MM.1S (cell line): ENCODE data around the gene MKNK1.

Experiments used
- EZH2 ChIP-seq: fragments of 300-600 bp; sonication (generic); optimal IDR thresholded peaks from 2 replicates; pipeline ENCODE3; 2017; ENCODE audit warnings: low read depth, mild to moderate bottlenecking, antibody characterized with exemption, low read length, mixed read lengths
- TF ChIP-seq, protein P1 (sequence below): fragments of 300-600 bp; sonication (generic); IDR thresholded peaks from 2 replicates; pipeline ENCODE4 v1.5.1; 2016; ENCODE audit warnings: antibody characterized with exemption, low read length, mixed read lengths

DNA sequence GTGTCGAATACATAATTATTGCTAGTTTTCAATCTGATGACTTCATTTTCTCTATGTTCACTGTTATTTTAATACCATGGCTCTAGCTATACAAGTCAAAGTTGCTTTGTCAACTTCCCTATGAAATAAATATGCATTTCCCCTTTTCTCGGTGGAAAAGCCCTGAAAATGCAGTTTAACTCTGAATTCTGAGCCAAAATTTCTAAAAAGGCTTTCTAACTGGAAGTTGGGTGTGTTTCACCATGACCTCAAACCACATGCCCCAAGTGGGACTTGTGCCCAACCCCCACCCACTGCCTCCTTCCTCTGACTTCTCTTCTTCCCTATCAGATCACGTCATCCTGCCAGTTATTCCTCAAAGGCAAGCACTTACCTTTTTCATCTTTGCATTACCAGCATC is 8.9 kb downstream of the MKNK1 start:
- TF ChIP-seq, protein P1, sequence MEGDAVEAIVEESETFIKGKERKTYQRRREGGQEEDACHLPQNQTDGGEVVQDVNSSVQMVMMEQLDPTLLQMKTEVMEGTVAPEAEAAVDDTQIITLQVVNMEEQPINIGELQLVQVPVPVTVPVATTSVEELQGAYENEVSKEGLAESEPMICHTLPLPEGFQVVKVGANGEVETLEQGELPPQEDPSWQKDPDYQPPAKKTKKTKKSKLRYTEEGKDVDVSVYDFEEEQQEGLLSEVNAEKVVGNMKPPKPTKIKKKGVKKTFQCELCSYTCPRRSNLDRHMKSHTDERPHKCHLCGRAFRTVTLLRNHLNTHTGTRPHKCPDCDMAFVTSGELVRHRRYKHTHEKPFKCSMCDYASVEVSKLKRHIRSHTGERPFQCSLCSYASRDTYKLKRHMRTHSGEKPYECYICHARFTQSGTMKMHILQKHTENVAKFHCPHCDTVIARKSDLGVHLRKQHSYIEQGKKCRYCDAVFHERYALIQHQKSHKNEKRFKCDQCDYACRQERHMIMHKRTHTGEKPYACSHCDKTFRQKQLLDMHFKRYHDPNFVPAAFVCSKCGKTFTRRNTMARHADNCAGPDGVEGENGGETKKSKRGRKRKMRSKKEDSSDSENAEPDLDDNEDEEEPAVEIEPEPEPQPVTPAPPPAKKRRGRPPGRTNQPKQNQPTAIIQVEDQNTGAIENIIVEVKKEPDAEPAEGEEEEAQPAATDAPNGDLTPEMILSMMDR, result no peak
- no peak for TF ChIP-seq EZH2
